ENCODE measurements around the gene TRMT112. TPM values are rescaled to one million over a fixed set of nuclear protein-coding genes. Genes with fewer than 3 reads are reported as not detected.

Gene TRMT112
- polyA plus RNA-seq, 4 donors: 99.3 to 188 (median 172) TPM

- Histone ChIP-seq H3K36me3 (ENCODE audit: control insufficient read depth in 3 of 3, insufficient read depth in 2 of 3, low read depth in 1 of 3, low read length in 3 of 3) (peaks cover 7 to 57% (median 10%) of the 10 kb centered on the region in 3 donors), H3K9me3 (ENCODE audit: control insufficient read depth in 2 of 2, insufficient read depth in 1 of 2, low read depth in 1 of 2, low read length in 1 of 2) (no peaks in the 10 kb centered on the region), H3K4me1 (ENCODE audit: control insufficient read depth in 3 of 3, insufficient read depth in 2 of 3, low read depth in 1 of 3, low read length in 2 of 3) (peaks cover 0 to 23% (median 2%) of the 10 kb centered on the region in 3 donors), H3K4me3 (ENCODE audit: low read depth in 1 of 3, low read length in 3 of 3) (no peak overlapping the region), H3K27me3 (ENCODE audit: control insufficient read depth in 3 of 3, insufficient read depth in 3 of 3, low read length in 3 of 3) (no peaks in the 10 kb centered on the region), H3K27ac (ENCODE audit: low read depth in 1 of 3, low read length in 2 of 3) (no peak overlapping the region)
- 91 to 95% (median 94%) methylated on average over 15 of the region's 15 CpGs for WGBS, 3 donors
- no peak for DNase-seq
- FAIRE-seq: no peak
These were observed 42.1 kb downstream of the TRMT112 start for GRCh38 chr11:64275031-64275800.

DNA sequence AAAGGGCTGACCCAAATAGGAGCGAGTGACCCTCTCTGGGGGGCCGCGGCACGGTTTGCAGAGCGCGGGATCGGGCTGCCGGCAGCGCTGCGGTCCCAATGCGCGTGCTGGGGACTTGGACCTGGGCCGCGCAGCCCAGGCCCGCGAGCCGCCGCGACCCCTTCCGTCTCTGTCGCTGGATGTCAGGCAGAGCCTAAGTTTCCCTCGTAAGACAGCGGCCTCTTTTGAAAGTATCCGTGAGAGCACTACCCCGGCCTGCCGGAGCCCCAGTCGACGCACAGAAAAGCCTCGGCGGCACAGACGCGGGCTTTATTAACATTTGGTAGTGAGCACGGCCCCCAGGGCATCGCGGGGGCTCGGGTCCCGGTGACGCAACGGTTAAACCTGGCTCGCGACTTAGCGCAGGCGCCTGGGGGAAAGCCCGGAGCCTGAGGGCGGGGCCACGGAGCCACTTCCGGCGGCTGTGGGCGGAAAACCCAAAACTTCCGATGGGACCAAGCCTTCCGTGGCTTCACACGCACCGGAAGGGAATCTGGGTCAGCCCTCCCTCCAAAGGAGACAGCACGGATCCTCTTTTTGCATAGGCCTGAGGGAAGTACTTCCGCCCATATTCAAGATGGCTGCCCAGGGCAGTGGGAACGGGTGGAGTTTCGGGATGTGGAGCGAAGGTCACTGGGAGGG lies 47.7 kb downstream of the TRMT112 start:
- FAIRE-seq: no peak
- peak; percentile 99 for DNase-seq
- peak overlapping the region; percentile 83 to 92 (median 87) for H3K27ac ChIP-seq (ENCODE audit: low read depth in 1 of 3, low read length in 2 of 3)
- H3K36me3 ChIP-seq (ENCODE audit: control insufficient read depth in 3 of 3, insufficient read depth in 2 of 3, low read depth in 1 of 3, low read length in 3 of 3): peaks cover 4 to 56% (median 13%) of the 10 kb centered on the region in 3 donors
- H3K4me1 ChIP-seq (ENCODE audit: control insufficient read depth in 3 of 3, insufficient read depth in 2 of 3, low read depth in 1 of 3, low read length in 2 of 3): peaks cover 0 to 39% (median 4%) of the 10 kb centered on the region in 3 donors
- peak overlapping the region; percentile 59 to 65 (median 59) for H3K4me3 ChIP-seq (ENCODE audit: low read depth in 1 of 3, low read length in 3 of 3)
- H3K9me3 ChIP-seq (ENCODE audit: control insufficient read depth in 2 of 2, insufficient read depth in 1 of 2, low read depth in 1 of 2, low read length in 1 of 2): no peaks in the 10 kb centered on the region
- WGBS, 3 donors: 0% methylated on average over 48 to 58 of the region's 58 CpGs
- no peaks in the 10 kb centered on the region for H3K27me3 ChIP-seq (ENCODE audit: control insufficient read depth in 3 of 3, insufficient read depth in 3 of 3, low read length in 3 of 3)

DNA sequence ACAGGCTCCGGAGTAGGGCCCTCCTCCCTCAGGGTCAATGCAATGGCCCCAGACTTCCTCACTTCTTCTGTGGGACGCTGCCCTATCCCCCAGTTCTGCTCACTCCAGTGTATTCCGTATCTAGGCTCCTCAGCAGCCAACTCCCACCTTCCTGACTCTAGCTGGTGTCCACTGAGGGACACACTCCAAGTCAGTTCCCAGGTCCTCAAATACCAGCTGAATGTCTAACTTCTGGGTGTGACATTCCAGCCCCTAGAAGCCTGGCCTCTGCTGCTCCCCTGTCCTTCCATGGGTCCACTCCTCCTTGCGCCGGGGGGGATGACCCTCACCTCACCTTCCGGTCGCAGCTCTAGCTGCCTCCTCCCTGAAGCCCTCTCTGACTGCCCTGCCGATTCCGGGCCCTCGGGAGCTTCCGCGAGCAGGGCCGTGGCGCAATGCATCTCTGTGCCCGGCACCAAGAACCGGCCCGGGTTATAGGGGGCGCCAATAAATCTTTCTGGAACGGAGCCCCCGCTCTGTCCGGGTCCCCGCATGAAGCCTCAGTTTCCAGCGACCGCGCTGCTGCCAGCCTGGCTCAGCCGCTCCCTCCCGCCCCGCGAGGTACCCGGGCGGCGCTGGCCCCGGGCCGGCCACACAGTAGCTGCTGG lies 48.3 kb downstream of the TRMT112 start:
- no peak for FAIRE-seq
- peak; percentile 59 to 66 for DNase-seq
- Histone ChIP-seq H3K36me3 (ENCODE audit: control insufficient read depth in 3 of 3, insufficient read depth in 2 of 3, low read depth in 1 of 3, low read length in 3 of 3) (peaks cover 4 to 62% (median 18%) of the 10 kb centered on the region in 3 donors), H3K4me3 (ENCODE audit: low read depth in 1 of 3, low read length in 3 of 3) (peak overlapping the region; percentile 44 to 59 (median 59)), H3K9me3 (ENCODE audit: control insufficient read depth in 2 of 2, insufficient read depth in 1 of 2, low read depth in 1 of 2, low read length in 1 of 2) (no peaks in the 10 kb centered on the region), H3K27ac (ENCODE audit: low read depth in 1 of 3, low read length in 2 of 3) (peak overlapping the region; percentile 83 to 87 (median 84)), H3K27me3 (ENCODE audit: control insufficient read depth in 3 of 3, insufficient read depth in 3 of 3, low read length in 3 of 3) (no peaks in the 10 kb centered on the region), H3K4me1 (ENCODE audit: control insufficient read depth in 3 of 3, insufficient read depth in 2 of 3, low read depth in 1 of 3, low read length in 2 of 3) (peaks cover 0 to 39% (median 4%) of the 10 kb centered on the region in 3 donors)
- 1% methylated on average over 30 to 34 of the region's 34 CpGs for WGBS, 3 donors

DNA sequence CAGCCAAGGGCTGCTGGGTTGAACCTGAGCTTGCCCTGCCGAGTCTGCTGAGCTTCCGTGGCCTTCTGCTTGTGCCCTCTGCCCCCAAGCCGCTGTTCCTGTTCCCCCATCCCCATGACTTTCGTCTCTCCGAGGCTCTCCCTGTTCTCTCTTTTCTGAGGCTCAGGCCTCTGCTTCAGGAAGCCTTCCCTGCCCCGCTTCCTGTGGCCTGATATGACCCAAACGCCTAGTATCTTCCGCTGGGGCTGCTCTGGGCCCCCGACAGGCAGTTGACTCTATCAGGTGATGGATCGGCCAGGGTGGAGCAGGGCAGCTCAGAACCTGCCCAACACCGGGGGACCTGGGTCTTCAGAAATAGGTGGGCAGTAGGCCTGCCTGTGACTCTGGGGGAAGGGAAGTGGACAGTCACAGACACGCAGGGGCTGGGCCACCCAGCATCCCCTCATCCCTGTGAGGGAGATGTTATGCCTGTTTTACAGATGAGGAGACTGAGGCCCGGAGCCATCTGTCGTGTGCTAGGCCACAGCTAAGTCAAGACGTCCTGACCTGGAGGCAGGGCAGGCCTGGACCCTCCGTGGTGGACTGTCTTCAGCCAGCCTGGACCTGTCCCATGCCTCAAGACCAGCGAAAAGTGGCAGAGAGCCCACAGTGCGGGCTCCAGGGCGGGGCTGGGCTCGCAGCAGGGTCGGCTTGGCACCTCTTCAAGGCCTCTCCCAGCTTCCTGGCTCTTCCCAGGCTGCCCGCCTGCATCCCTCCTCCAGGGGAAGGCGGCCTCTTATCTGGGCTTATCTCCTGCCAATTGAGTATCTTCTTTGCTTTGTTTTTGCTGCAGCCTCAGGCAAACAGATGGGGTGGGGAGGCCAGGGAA lies 49.1 kb downstream of the TRMT112 start:
- Histone ChIP-seq H3K36me3 (ENCODE audit: control insufficient read depth in 3 of 3, insufficient read depth in 2 of 3, low read depth in 1 of 3, low read length in 3 of 3) (peaks cover 8 to 65% (median 23%) of the 10 kb centered on the region in 3 donors), H3K4me1 (ENCODE audit: control insufficient read depth in 3 of 3, insufficient read depth in 2 of 3, low read depth in 1 of 3, low read length in 2 of 3) (peaks cover 0 to 32% (median 4%) of the 10 kb centered on the region in 3 donors), H3K27me3 (ENCODE audit: control insufficient read depth in 3 of 3, insufficient read depth in 3 of 3, low read length in 3 of 3) (no peaks in the 10 kb centered on the region), H3K27ac (ENCODE audit: low read depth in 1 of 3, low read length in 2 of 3) (peak overlapping the region; percentile 83 to 87 (median 84)), H3K9me3 (ENCODE audit: control insufficient read depth in 2 of 2, insufficient read depth in 1 of 2, low read depth in 1 of 2, low read length in 1 of 2) (no peaks in the 10 kb centered on the region), H3K4me3 (ENCODE audit: low read depth in 1 of 3, low read length in 3 of 3) (peak overlapping the region in 1 of 3 donors; percentile 44)
- FAIRE-seq: no peak
- WGBS, 3 donors: 22 to 32% (median 32%) methylated on average over 19 to 23 of the region's 23 CpGs
- peak in 1 of 2 donors; percentile 71 for DNase-seq

DNA sequence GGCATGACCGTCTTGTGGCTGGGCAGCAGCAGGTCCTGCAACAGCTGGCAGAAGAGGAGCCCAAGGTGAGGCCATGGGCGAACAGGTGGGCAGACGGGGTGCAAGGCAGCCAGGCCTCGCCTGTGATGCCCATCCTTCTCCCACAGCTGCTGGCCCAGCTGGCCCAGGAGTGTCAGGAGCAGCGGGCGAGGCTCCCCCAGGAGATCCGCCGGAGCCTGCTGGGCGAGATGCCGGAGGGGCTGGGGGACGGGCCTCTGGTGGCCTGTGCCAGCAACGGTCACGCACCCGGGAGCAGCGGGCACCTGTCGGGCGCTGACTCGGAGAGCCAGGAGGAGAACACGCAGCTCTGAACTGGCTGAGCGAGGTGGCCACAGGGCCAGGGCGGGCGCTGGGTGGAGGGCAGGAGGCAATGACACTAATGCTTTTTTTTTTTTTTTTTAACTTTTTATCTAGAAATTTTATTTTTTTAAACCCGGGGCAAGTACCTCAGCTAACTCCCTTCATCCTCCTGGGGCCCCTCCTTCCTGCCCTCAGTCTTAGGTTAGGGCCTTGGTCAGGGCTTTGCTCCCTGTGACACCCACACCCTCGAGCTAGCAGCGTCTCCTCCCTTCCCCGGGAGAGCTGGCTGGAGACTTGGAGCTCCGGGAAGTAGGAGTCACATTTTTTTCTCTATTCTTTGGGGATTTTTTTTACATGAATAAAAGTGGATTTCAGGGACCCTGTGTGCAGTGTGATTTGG lies 50.0 kb downstream of the TRMT112 start:
- Histone ChIP-seq H3K27me3 (ENCODE audit: control insufficient read depth in 3 of 3, insufficient read depth in 3 of 3, low read length in 3 of 3) (no peaks in the 10 kb centered on the region), H3K4me3 (ENCODE audit: low read depth in 1 of 3, low read length in 3 of 3) (no peak overlapping the region), H3K36me3 (ENCODE audit: control insufficient read depth in 3 of 3, insufficient read depth in 2 of 3, low read depth in 1 of 3, low read length in 3 of 3) (peaks cover 14 to 71% (median 32%) of the 10 kb centered on the region in 3 donors), H3K4me1 (ENCODE audit: control insufficient read depth in 3 of 3, insufficient read depth in 2 of 3, low read depth in 1 of 3, low read length in 2 of 3) (peaks cover 0 to 24% (median 4%) of the 10 kb centered on the region in 3 donors), H3K9me3 (ENCODE audit: control insufficient read depth in 2 of 2, insufficient read depth in 1 of 2, low read depth in 1 of 2, low read length in 1 of 2) (no peaks in the 10 kb centered on the region), H3K27ac (ENCODE audit: low read depth in 1 of 3, low read length in 2 of 3) (peak overlapping the region in 2 of 3 donors; percentile 84 to 87)
- DNase-seq (peak in 1 of 2 donors; percentile 64), FAIRE-seq (no peak)
- 34 to 69% (median 49%) methylated on average over 25 to 27 of the region's 27 CpGs for WGBS, 3 donors

Other genes starting within 250 kb of the TRMT112 start
- 100 to 1,000 TPM in 1 of 4 donors, 10 to 100 TPM in 3; 13.1 to 137 (median 17.8) TPM for gene MACROD1, start 151.4 kb downstream of the TRMT112 start, polyA plus RNA-seq
- gene STIP1, start 131.4 kb downstream of the TRMT112 start, polyA plus RNA-seq: 10 to 100 TPM; 38.6 to 99.3 (median 58.8) TPM
- gene FERMT3, start 110.8 kb downstream of the TRMT112 start, polyA plus RNA-seq: 10 to 100 TPM; 11.4 to 32.2 (median 23.5) TPM
- gene TRPT1, start 91.4 kb downstream of the TRMT112 start, polyA plus RNA-seq: 100 to 1,000 TPM in 1 of 4 donors, 10 to 100 TPM in 3; 46.5 to 115 (median 68.0) TPM
- gene NUDT22, start 91.3 kb downstream of the TRMT112 start, polyA plus RNA-seq: 100 to 1,000 TPM in 1 of 4 donors, 10 to 100 TPM in 3; 40.0 to 140 (median 95.3) TPM
- 100 to 1,000 TPM in 2 of 4 donors, 10 to 100 TPM in 2; 50.6 to 164 (median 93.6) TPM for gene DNAJC4, start 87.0 kb downstream of the TRMT112 start, polyA plus RNA-seq
- 100 to 1,000 TPM in 1 of 4 donors, 10 to 100 TPM in 3; 34.8 to 109 (median 48.1) TPM for gene VEGFB, start 83.0 kb downstream of the TRMT112 start, polyA plus RNA-seq
- gene FKBP2, start 76.5 kb downstream of the TRMT112 start, polyA plus RNA-seq: 100 to 1,000 TPM in 3 of 4 donors, 10 to 100 TPM in 1; 80.6 to 268 (median 213) TPM
- 100 to 1,000 TPM in 3 of 4 donors, 10 to 100 TPM in 1; 46.9 to 161 (median 143) TPM for gene PPP1R14B, start 70.6 kb downstream of the TRMT112 start, polyA plus RNA-seq
- 100 to 1,000 TPM; 108 to 191 (median 125) TPM for gene PLCB3, start 66.0 kb downstream of the TRMT112 start, polyA plus RNA-seq
- 10 to 100 TPM; 41.2 to 98.6 (median 74.1) TPM for gene BAD, start 32.9 kb downstream of the TRMT112 start, polyA plus RNA-seq
- 10 to 100 TPM; 16.5 to 27.9 (median 18.9) TPM for gene GPR137, start 31.7 kb downstream of the TRMT112 start, polyA plus RNA-seq
- not detected for gene KCNK4, start 26.3 kb downstream of the TRMT112 start, polyA plus RNA-seq
- under 1 TPM in 2 of 4 donors, not detected in 2; 0.15 to 0.58 TPM for gene CATSPERZ, start 17.2 kb downstream of the TRMT112 start, polyA plus RNA-seq
- gene ESRRA, start 12.0 kb downstream of the TRMT112 start, polyA plus RNA-seq: 100 to 1,000 TPM in 3 of 4 donors, 10 to 100 TPM in 1; 85.1 to 417 (median 298) TPM
- gene PRDX5, start 562 bp upstream of the TRMT112 start, polyA plus RNA-seq: 100 to 1,000 TPM; 229 to 668 (median 548) TPM
- 100 to 1,000 TPM in 2 of 4 donors, 10 to 100 TPM in 2; 13.7 to 363 (median 89.8) TPM for gene CCDC88B, start 22.6 kb upstream of the TRMT112 start, polyA plus RNA-seq
- gene RPS6KA4, start 41.6 kb upstream of the TRMT112 start, polyA plus RNA-seq: 10 to 100 TPM; 27.5 to 33.4 (median 29.3) TPM
- gene SLC22A11, start 238.4 kb upstream of the TRMT112 start, polyA plus RNA-seq: under 1 TPM in 2 of 4 donors, not detected in 2; 0.07 to 0.50 TPM